ENCODE results near the gene KMO.

The KMO gene

GRCh38 chr1:241630005-241630404 lies 97.8 kb downstream of the KMO start:
- no peak for DNase-seq (ENCODE audit: low spot score)

DNA sequence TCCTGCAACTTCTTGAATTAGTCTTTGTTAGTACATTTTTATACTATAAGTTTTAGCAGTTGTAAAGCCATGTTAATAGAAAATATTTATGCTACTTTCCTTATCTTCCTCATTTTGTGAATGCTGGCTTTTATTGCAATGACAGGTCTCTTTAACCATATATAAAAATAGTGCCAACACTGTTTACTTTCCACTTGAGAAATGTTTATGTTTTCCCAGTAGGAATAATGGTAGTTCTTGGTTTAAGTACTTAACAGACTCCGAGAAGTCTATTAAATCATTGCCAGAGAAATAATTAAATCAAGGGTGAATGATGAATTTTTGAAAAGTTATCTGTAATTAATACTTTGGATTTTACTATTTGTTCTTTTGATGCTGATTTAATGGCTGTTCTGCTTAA lies 98.3 kb downstream of the KMO start:
- DNase-seq (ENCODE audit: low spot score): no peak

GRCh38 chr1:241630899-241631298 lies 98.7 kb downstream of the KMO start:
- no peak for DNase-seq (ENCODE audit: low spot score)

GRCh38 chr1:241631674-241632073 lies 99.5 kb downstream of the KMO start:
- DNase-seq (ENCODE audit: low spot score): no peak

GRCh38 chr1:241632987-241633386 lies 100.8 kb downstream of the KMO start:
- no peak for DNase-seq (ENCODE audit: low spot score)

DNA sequence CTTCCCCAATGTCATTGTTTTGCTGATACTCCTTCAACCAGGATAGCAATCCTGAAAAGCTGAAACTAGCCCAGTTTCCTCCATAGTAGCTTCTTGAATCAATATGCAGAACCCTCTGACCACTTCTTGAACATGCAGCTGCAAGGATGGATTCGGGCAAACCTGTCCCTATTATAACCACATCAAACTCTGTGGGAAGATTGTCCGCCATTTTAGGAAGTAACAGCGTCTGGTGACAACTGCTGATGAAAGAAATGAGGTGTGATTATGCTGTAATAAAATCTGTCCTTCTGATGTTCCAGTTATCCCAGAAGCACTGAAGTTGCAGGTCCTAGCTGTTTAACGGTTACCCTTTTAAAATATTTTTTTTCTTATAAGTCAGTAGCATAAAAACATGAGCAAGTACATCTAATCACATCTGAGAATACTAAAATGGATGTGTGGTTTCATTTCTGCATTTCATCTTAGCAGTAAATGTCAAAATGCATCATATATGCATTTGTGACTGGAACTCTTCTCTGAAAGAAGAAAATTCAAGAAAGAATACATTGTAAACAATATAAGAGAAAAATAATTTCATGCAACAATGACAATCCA lies 103.5 kb downstream of the KMO start:
- DNase-seq (ENCODE audit: low spot score): no peak

- DNase-seq (ENCODE audit: low spot score): no peak
Observed at GRCh38 chr1:241636291-241636690, 104.1 kb downstream of the KMO start.

GRCh38 chr1:241637046-241637590 lies 104.9 kb downstream of the KMO start:
- no peak for DNase-seq (ENCODE audit: low spot score)

DNA sequence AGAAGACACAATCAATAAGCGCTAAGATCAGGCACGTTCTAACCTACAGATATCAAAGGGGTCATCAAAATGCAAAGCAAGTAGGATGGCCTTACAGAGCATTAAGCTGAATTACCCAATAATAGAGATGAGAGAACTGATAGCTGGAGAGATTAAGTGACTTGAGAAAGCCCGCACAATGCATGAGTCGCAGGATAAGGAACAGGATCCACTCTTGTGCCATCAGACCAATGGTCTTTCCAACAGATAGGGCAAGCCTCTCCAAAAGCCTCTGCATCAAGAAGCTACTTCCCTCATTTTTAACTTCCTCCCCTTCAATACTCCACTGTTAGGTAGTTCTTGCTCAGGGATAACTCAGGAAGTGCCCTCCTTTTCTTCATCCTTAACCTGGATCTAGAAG lies 105.4 kb downstream of the KMO start:
- no peak for DNase-seq (ENCODE audit: low spot score)

DNA sequence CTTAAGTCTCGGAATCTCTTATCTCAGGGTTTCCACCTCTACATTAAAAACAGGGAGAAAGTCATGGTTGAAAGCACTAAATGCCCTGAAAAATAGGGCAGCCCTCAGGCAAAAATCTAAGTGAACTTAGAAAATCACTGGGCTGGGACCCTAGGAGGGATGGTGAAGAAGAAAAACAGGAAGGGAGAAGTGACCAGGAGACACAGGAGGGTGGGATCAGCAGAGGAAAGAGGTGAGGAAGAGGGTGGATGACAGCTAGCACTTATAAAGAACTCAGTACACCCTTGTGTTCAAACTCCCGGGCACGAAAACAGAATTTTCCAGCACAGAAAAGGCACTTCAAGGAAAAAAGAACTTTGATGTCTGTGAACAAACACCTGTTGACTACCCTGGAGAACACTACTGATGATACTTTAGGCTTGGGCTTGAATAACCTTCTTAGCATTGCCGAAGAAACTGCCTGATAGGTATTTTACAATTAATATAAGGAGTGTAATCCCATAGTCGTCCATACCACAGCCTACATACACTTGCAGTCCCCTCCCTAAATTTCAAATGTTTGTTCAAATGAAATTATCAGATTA lies 106.0 kb downstream of the KMO start:
- DNase-seq (ENCODE audit: low spot score): no peak

DNA sequence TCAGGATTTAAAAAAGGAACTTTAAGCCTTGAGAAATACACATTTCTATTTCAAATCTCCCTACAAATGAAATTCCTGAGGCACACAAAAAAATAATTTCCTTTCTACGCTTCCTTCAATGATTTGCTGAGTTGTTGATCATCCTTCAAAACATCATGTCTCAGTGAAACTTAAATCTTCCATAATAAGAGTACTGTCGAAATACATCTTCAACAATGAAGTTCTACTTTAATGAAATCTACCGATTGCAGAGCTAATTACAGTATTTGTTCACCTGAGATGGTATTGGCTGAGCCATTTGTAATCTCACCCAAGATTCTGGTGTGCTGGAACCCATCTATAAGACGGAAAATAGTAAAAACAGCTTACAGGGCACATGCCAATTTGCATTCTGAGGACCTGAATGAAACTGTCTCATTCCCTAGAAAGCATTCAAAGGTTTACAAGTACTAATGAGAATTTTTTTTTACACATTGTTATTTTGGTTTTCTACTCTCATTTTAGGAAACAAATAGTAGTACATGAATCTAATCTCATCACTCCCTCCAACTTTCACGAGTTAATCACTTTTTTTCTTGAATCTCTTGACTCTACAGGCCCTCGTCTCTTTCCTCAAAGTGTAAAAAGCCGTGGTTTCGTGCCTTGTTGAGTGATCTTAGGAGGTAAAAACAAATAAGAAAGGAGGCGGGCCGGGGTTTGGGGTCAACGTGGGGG lies 106.9 kb downstream of the KMO start:
- DNase-seq (ENCODE audit: low spot score): no peak

DNA sequence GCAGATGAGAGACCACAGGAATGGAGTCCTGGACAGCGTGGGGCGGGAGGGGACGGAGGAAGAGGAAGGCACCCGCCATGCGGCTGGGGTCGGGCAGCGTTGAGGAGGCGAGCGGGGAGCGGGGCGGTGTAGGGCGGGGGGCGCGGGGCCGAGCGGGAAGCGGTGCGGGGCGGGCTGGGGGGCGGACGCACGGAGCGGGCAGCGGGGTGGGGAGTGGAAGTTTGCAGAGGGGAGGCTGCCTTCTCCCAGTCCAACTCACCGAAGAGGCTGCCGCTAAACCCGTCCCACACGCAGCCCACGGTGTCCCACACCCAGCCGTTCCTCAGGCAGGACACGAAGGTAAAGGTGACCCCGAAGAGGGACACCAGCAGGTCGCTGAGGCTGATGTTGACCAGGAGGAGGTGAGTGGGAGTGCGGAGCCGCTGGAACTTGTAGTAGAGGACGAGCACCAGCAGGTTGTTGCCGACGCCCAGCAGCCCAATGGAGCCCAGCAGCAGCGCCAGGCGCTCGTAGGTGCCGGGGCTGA lies 107.5 kb downstream of the KMO start:
- no peak for DNase-seq (ENCODE audit: low spot score)

DNA sequence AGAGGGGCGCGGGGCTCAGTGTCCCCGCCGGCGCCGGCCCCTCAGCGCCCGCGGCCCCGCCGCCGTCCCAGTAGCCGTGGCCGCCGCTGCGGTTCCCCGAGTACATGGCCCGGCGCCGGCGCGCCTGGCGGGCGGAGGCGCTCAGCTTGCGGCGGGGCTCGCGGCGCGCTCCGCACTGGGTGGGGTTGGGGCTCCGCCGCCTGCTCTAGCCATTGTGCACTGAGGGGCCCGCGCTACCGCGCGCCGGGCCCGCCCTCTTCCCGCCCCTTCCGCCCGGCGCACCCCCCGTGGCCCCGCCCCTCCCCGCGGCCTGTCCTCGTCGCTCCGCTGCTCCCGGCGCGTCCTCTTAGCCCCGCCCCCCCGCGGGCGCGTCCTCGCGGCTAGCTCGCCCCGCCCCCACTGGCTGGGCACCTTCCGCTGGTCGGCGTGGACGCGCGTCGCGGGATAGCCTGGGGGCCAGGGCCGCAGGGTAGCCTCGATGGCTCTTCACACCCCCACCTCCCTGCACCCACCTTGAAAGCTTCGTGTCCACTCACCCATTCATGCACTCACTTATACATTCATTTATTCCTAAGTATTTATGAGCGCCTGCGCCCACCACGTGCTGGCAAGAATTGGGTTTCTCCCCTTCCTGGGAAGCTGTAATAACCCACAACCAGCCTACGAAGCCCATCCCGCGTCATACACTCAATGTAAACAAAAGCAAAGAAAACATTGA lies 108.1 kb downstream of the KMO start, which contains the start of the genes CHML and OPN3:
CHML (minus strand) TSS at position 221 of the 718 bp plus-strand sequence. CDS start 4,603 bp downstream, outside the sequence.
OPN3 (minus strand) TSS at position 221 of the 718 bp plus-strand sequence; CDS start at position 106, 115 bp downstream.
- DNase-seq (ENCODE audit: low spot score): peak; percentile 94

GRCh38 chr1:241640867-241641622 lies 108.9 kb downstream of the KMO start:
- DNase-seq (ENCODE audit: low spot score): peak; percentile 11

DNA sequence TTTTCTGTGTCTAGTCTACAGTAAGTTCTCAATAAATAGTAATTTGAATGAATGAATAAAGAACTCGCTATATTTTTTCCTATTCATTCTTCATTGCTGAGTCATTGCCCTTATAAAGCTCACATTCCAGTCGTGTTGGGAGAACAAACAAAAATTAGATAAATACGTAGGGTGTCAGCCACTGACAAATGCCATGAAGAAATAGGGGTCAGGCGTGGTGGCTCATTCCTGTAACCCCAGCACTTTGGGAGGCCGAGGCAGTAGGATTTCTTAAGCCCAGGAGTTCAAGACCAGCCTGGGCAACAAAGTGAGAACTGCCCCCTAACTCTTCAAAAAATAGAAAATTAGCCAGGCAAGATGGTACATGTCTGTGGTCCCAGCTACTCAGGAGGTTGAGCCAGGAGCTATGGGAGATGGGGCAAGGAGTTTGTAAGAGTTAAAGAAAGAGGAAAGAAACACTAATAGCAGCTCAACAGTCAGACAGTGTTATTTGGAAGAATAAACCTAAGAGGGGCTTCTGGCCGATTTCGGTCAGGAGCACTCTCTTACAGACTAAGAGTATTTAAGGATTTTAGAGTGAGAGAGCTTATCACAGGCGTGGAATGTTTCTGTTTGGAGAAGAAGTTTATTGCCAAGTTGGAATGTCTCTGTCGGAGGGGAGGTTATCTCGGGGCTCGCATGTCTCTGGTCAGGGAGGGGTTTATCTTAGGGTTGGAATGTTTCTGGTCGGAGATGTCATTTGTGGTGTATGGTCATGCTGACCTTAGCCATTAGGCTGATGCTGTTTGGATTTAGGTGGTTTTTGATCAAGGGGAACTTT lies 109.8 kb downstream of the KMO start:
- DNase-seq (ENCODE audit: low spot score): no peak

GRCh38 chr1:241642593-241642944 lies 110.4 kb downstream of the KMO start:
- DNase-seq (ENCODE audit: low spot score): no peak

GRCh38 chr1:241644259-241644658 lies 112.1 kb downstream of the KMO start:
- no peak for DNase-seq (ENCODE audit: low spot score)

GRCh38 chr1:241645199-241645598 lies 113.0 kb downstream of the KMO start:
- DNase-seq (ENCODE audit: low spot score): no peak
